Stomach (tissue), 9 donors: ENCODE measurements around the gene SYT2. TPM values are rescaled to one million over a fixed set of nuclear protein-coding genes. Genes with fewer than 3 reads are reported as not detected.
"Not testable (repeated sequence)": the region's sequence is repeated elsewhere in the genome, so short reads cannot be mapped to it uniquely, and the experiment has no call there.

Experiments
- DNase-seq, 2 donors: peaks; one replicate each; pipeline versions ENCODE4 v3.0.0 to v3.0.0-alpha.2; 2013 to 2019
- H3K27ac ChIP-seq, 5 donors: fragments of 200-600 bp in 4 of 5; sonication (generic) in 4 of 5; one replicate each; pipeline ENCODE4 v1.5.1; 2013 to 2019; ENCODE audit warnings: mild to moderate bottlenecking in 1 of 5, moderate library complexity in 1 of 5
- H3K27me3 ChIP-seq, 3 donors: fragments of 200-600 bp; sonication (generic); one replicate each; pipeline ENCODE4 v1.5.1; 2017 to 2019; ENCODE audit warnings: mixed run types in 1 of 3
- H3K36me3 ChIP-seq, 4 donors: fragments of 200-600 bp; sonication (generic); 1 replicate in 3 of 4; 2 replicates in 1 of 4; pipeline ENCODE4 v1.5.1; 2016 to 2019
- H3K4me1 ChIP-seq, 4 donors: fragments of 200-600 bp; sonication (generic); one replicate each; pipeline ENCODE4 v1.5.1; 2016 to 2019
- H3K4me3 ChIP-seq, 4 donors: fragments of 200-600 bp; sonication (generic) in 3 of 4; one replicate each; pipeline ENCODE4 v1.5.1; 2016 to 2019; ENCODE audit warnings: mild to moderate bottlenecking in 1 of 4
- H3K9me3 ChIP-seq, 4 donors: fragments of 200-600 bp; sonication (generic); one replicate each; pipeline ENCODE4 v1.5.1; 2016 to 2019
- EP300 ChIP-seq: sonication (generic); formaldehyde crosslinking; IDR thresholded peaks from one replicate; pipeline ENCODE4 v1.6.1; 2017; ENCODE audit warnings: antibody characterized with exemption
- POLR2A ChIP-seq, 4 donors: fragments of 450-650 bp; IDR thresholded peaks; one replicate each; pipeline ENCODE4 v1.6.1; 2016; ENCODE audit warnings: antibody characterized with exemption in 4 of 4, control low read depth in 2 of 4, mild to moderate bottlenecking in 1 of 4, moderate library complexity in 1 of 4
- POLR2AphosphoS5 ChIP-seq, 3 donors: sonication (generic); formaldehyde crosslinking; IDR thresholded peaks; one replicate each; pipeline ENCODE4 v1.6.1; 2016; ENCODE audit warnings: antibody characterized with exemption in 3 of 3
- WGBS, 5 donors: extraction: QIAGEN DNeasy Blood & Tissue Kit in 3 of 5; methylation state at CpG; one replicate each; pipeline versions ENCODE4 v1.1.5 to v1.1.7; 2013 to 2018; 5-methylcytosine and 5-hydroxymethylcytosine counted together
- intact Hi-C: fragments of 100-400 bp; cut with DNase I; formaldehyde crosslinking; loops from one replicate; pipeline ENCODE4 v1.15.1; 2023; ENCODE audit warnings: low total_unique reads
- polyA plus RNA-seq, 3 donors: library from polyadenylated mRNA; stranded (reverse); fragments of 200-250 nt; gene quantifications; one replicate each; pipeline ENCODE4 v1.2.3, GENCODE V29; 2013
- total RNA-seq, 5 donors: library from RNA; depleted of rRNA; stranded (reverse); fragments of >200 nt; gene quantifications; one replicate each; pipeline versions ENCODE4 v1.1.0 to v1.2.3, GENCODE V29; 2014 to 2016
- TF ChIP-seq, protein P1 (sequence below), 7 experiments: fragments of 450-650 bp in 4 of 7; fragments of 200-600 bp in 3 of 7; sonication (generic) in 3 of 7; IDR thresholded peaks; one replicate each; pipeline ENCODE4 v1.5.1; 2016 to 2019; ENCODE audit warnings: antibody characterized with exemption in 7 of 7, control low read depth in 2 of 7, mild to moderate bottlenecking in 1 of 7
- donor health status: healthy with polysubstance abuse.
- donor health status: Bipolar disorder and iron deficiency.
- donor health status: healthy.

SYT2 gene
- total and polyA plus RNA-seq, 8 donors = 0.18 to 0.29 TPM; not detected in 6

DNA sequence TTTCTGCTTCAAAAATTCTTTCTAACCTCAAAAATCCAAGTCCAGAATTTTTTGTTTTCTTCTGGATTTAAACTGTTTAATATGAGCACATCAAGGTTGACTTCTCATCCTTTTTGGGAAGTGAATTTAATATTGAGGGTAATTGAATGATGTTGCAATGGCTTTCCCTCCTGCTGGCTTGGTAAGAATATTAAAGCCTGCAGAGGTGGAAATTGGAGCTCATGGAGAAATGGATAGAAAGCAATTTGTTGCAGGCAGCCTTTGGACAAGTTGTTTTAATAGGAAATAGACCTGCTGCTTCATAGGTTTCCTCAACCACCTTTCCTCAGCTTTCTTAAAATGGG is 124.7 kb downstream of the SYT2 start:
- Histone ChIP-seq H3K4me3 (no peak overlapping the region), H3K27me3 (no peaks in the 10 kb centered on the region), H3K4me1 (peaks cover 0 to 54% (median 37%) of the 10 kb centered on the region in 4 donors), H3K27ac (peak overlapping the region in 4 of 5 donors; percentile 78 to 88 (median 84)), H3K9me3 (no peaks in the 10 kb centered on the region), H3K36me3 (peaks cover 8 to 46% (median 36%) of the 10 kb centered on the region in 4 donors)
- intact Hi-C loops = no loop called here
- no peak for DNase-seq
- TF ChIP-seq, protein P1, sequence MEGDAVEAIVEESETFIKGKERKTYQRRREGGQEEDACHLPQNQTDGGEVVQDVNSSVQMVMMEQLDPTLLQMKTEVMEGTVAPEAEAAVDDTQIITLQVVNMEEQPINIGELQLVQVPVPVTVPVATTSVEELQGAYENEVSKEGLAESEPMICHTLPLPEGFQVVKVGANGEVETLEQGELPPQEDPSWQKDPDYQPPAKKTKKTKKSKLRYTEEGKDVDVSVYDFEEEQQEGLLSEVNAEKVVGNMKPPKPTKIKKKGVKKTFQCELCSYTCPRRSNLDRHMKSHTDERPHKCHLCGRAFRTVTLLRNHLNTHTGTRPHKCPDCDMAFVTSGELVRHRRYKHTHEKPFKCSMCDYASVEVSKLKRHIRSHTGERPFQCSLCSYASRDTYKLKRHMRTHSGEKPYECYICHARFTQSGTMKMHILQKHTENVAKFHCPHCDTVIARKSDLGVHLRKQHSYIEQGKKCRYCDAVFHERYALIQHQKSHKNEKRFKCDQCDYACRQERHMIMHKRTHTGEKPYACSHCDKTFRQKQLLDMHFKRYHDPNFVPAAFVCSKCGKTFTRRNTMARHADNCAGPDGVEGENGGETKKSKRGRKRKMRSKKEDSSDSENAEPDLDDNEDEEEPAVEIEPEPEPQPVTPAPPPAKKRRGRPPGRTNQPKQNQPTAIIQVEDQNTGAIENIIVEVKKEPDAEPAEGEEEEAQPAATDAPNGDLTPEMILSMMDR (IDR thresholded peaks at IDR 0.05) = no peak
- TF ChIP-seq POLR2A (IDR thresholded peaks at IDR 0.05) (no peak), POLR2AphosphoS5 (IDR thresholded peaks at IDR 0.05) (no peak), EP300 (no peak)

DNA sequence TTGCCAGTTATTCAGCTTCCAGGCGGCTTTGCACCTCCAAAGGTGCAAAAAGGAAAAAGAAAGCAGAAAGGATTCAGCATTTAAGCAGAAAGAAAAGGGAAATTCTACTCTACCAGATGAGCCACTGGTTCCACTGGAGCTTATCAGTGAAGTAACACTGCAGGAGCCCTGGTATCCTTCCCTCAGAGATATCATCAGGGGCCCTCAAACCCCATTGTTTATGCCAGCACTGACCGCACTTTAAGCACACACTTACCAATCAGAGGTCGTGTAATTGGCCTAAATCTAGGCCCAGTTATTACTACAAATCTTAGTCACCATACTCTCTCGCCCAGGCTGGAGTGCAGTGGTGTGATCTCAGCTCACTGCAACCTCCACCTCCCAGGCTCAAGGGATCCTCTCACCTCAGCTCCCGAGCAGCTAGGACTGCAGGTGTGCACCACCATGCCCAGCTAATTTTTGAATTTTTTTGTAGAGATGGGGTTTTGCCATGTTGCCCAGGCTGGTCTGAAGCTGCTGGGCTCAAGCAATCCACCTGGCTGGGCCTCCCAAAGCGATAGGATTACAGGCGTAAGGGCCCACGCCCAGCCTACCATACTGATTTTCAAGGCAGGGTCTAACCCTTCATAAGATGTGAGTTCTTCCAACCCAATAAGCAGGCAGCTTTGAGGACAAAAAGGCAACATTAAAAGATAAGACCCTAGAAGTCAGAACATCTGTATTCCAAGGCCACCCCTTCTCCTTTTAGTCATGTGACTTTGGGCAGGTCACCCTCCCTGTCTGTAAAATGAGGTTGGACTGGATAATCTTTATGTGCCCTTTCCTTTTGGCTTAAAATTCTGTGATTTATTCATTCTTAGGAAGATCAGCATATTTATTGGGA is 125.3 kb downstream of the SYT2 start:
- Histone ChIP-seq H3K4me3 (no peak overlapping the region), H3K36me3 (peaks cover 13 to 52% (median 42%) of the 10 kb centered on the region in 4 donors), H3K9me3 (no peaks in the 10 kb centered on the region), H3K27me3 (no peaks in the 10 kb centered on the region), H3K4me1 (peaks cover 0 to 55% (median 38%) of the 10 kb centered on the region in 4 donors), H3K27ac (peak overlapping the region in 4 of 5 donors; percentile 5 to 88 (median 81))
- intact Hi-C loops = no loop called here
- TF ChIP-seq POLR2AphosphoS5 (IDR thresholded peaks at IDR 0.05) = no peak
- TF ChIP-seq, protein P1 (IDR thresholded peaks at IDR 0.05) = no peak
- TF ChIP-seq POLR2A (IDR thresholded peaks at IDR 0.05) = no peak
- no peak for TF ChIP-seq EP300
- WGBS, 5 donors = 84 to 91% (median 88%) methylated on average over 8 of the region's 8 CpGs
- no peak for DNase-seq

GRCh38 chr1:202582350-202582749 is 127.9 kb downstream of the SYT2 start:
- peaks cover 0 to 56% (median 45%) of the 10 kb centered on the region in 4 donors for H3K4me1 ChIP-seq
- intact Hi-C loops = not testable (repeated sequence)
- 89 to 98% (median 92%) methylated on average over 5 of the region's 5 CpGs for WGBS, 5 donors

GRCh38 chr1:202580619-202581018 is 129.6 kb downstream of the SYT2 start:
- peaks cover 13 to 53% (median 46%) of the 10 kb centered on the region in 4 donors for H3K36me3 ChIP-seq
- WGBS, 5 donors = 71 to 86% (median 82%) methylated on average over 1 of the region's 1 CpG
- DNase-seq = no peak
- peaks cover 0 to 62% (median 38%) of the 10 kb centered on the region in 4 donors for H3K4me1 ChIP-seq
- H3K27ac ChIP-seq = peak overlapping the region in 4 of 5 donors; percentile 53 to 74 (median 72)
- intact Hi-C loops = no loop called here
- H3K4me3 ChIP-seq = no peak overlapping the region
- H3K9me3 ChIP-seq = no peaks in the 10 kb centered on the region
- TF ChIP-seq EP300 (no peak), POLR2AphosphoS5 (IDR thresholded peaks at IDR 0.05) (no peak)
- H3K27me3 ChIP-seq = no peaks in the 10 kb centered on the region

More at GRCh38 chr1:202582350-202582749, 127.9 kb downstream of the SYT2 start:
- H3K4me3 ChIP-seq, DNase-seq, H3K27ac ChIP-seq, H3K27me3 ChIP-seq, H3K9me3 ChIP-seq: not testable (repeated sequence)
- peaks cover 13 to 52% (median 42%) of the 10 kb centered on the region in 4 donors for H3K36me3 ChIP-seq

DNA sequence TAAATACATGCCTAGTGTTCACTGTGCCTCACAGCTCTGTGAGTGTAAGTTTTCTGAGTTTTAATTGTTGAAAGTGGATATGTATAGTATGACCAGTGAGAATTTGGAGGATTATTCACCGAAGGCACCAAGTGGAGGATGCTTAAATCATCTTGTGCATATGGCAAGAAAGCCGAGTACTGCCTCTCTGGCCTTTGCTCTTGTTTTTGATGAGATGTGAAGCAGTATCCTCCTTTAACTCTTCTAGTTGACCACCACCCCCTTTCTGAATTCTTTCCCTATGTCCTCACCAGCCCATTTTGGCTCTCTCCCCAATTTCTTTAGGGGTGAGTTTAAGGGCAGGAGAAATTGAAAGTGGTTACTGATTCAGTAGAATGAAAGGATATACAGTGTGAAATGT is 130.4 kb downstream of the SYT2 start:
- peaks cover 0 to 58% (median 37%) of the 10 kb centered on the region in 4 donors for H3K4me1 ChIP-seq
- H3K9me3 ChIP-seq = no peaks in the 10 kb centered on the region
- TF ChIP-seq EP300 (no peak), POLR2AphosphoS5 (IDR thresholded peaks at IDR 0.05) (peak in 1 of 3 donors; percentile 15), POLR2A (IDR thresholded peaks at IDR 0.05) (no peak)
- TF ChIP-seq, protein P1 (IDR thresholded peaks at IDR 0.05) = no peak
- peak in 1 of 2 donors; percentile 81 for DNase-seq
- 58 to 87% (median 84%) methylated on average over 2 of the region's 2 CpGs for WGBS, 5 donors
- H3K27me3 ChIP-seq = no peaks in the 10 kb centered on the region
- intact Hi-C loops = no loop called here
- H3K4me3 ChIP-seq = no peak overlapping the region
- peaks cover 13 to 58% (median 52%) of the 10 kb centered on the region in 4 donors for H3K36me3 ChIP-seq
- peak overlapping the region in 4 of 5 donors; percentile 53 to 74 (median 72) for H3K27ac ChIP-seq
